CD4-positive, alpha-beta T cell treated with Interferon gamma for 1 hour (primary cell): Measurements from ENCODE around the gene POU6F1.
"Not testable (repeated sequence)": the region's sequence is repeated elsewhere in the genome, so short reads cannot be mapped to it uniquely, and the experiment has no call there.

Experiments
- DNase-seq: peaks from one replicate; pipeline ENCODE4 v3.0.0-alpha.2; 2020

The POU6F1 gene

DNA sequence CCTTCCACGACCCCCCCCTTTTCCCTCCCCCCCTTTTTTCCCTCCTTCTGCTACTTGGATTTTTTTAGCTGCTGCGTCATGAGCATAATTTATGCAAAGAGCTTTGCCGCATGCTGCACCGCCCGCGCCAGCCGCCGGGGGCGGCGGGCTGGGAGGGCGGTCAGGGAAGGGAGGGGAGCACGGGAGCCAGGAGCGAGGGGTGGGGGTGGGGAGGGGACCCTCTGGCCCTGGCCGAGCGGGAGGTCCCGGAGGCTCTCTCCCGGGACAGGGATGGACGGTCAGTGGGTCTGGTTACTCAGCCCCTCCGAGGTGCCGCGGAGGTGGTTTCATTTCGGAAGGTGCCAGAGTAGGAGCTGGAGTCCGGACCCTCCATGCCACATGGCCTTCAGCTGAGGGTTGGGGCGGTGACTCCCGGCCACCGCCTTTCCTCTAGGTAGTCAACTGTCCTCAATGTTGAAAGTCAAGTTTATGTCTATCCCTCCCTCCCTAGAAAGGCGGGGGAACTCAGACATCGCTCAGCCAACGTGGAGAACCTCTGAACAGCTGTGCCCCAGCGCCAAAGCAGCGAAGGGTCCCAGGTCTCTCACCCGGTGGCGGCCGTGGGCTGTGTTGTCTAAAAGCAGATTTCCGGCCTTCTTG lies at the start of gene POU6F1:
TSS of gene POU6F1 (minus strand) at position 95 of the 639 bp plus-strand sequence. CDS start 11,226 bp downstream, outside the sequence.
- DNase-seq, result peak; percentile 81

DNA sequence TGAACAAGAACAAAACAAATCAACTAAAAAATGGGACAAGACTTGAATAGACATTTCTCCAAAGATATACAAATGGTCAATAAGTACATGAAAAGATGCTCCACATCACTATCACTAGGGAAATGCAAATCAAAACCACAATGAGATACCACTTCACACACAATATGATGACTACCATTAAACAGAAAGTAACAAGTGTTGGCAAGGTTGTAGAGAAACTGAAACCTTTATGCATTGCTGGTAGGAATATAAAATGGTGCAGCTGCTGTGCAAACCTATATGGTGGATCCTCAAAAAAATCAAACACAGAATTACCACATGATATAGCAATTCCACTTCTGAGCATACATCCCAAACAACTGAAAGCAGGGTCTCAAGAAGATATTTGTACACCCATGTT lies 47.2 kb upstream of the POU6F1 start:
- no peak for DNase-seq

- DNase-seq, result no peak
Measured at GRCh38 chr12:51264297-51264696, 46.4 kb upstream of the POU6F1 start.

DNA sequence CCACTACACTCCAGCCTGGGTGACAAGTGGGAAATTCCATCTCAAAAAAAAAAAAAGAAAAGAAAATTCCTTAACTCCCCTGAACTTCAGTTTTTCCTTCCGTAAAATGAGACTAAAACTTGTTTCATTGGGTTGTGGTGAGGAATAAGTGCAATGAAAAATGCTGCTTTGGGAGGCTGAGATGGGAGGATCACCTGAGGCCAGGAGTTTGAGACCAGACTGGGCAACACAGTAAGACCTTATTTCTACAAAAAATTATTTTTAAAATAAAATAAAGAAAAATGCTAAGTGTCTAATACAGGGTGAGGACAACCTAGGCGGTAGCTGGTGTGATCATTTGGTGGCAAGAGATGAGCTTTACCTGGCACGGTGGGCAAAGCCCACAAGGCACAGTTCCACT lies 45.5 kb upstream of the POU6F1 start:
- no peak for DNase-seq

DNA sequence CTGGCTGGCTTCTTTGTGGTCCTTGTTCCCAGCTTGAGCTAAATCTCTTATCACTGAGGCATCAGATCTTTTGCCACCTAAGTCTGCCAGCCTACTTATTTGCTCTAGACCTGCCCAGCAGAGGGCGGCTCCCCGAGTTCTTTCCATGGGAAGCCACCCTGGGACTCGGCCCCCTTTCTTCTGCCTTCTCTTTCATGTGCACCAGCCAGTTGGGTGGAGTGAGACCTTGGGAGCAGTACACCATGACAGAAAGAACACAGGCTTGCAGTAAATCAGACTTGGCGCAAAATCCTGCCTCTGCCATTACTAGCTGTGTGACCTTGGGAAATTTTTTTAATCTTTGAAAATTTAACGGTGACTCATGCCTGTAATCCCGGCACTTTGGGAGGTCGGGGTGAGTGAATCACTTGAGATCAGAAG lies 44.9 kb upstream of the POU6F1 start:
- DNase-seq, result peak; percentile 39

DNA sequence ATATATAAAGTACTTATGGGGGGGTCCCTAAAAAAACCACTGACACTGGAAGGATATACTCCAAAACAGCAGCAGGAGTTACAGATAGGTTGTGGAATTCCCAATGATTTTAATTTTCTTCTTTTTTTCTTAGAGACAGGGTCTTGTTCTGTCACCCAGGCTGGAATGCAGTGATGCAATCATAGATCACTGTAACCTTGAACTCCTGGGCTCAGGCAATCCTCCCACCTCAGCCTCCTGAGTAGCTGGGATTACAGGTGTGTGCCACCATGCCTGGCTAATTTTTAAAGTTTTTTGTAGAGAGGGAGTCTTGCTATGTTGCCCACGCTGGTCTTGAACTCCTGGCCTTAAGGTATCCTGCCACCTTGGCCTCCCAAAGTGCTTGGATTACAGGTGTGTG lies 41.7 kb upstream of the POU6F1 start:
- not testable (repeated sequence) for DNase-seq

GRCh38 chr12:51254536-51254935 lies 36.7 kb upstream of the POU6F1 start:
- DNase-seq, result no peak

DNA sequence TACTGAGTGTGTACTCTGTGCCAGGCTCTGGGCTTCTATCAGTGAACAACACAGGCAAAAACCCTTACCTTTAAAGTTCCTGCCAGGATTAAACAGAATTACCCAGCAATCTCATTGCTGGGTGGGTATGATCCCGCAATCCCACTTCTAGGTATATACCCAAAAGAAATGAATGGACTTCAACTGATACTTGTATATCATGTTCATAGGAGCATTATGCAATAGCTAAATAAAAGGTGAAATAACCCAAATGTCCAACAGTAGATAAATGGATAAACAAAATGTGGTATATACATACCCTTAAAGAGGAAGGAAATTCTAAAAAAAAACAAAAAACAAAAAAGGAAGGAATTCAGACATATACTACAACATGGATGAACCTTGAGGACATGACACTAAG lies 35.4 kb upstream of the POU6F1 start:
- no peak for DNase-seq

DNA sequence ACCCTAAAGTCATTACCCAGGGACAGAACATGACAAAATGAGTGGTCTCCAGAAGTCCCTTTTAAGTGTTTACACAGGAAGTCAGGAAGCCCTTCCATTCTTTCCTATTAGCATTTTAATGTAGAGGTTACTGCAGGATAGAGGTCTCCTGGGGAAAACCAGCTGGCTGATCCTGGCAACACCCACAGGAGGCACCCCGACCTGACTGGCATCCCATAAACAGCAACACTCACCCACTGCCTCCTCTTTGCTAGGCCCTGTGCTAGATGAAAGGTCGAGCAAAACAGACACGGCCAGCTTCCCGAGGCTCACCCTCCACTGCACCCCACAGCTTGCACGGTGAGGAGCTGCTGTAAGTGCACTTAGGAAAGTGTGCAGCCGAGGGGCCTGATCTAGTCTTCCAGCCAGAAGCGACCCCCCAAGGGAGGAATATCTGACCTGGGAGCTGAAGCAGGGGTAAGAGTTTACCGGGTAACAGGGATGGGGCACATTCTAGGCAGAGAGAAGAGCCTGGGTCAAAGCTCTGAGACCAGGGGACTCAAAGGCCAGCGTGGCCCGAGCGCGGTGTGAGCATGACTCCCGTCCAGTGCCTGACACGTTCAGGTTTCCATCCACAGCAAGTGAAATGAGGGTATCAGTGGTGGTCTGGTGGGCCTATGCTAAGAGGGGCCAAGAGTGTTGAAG lies 29.8 kb upstream of the POU6F1 start:
- DNase-seq, result no peak

GRCh38 chr12:51246254-51246853 lies 28.5 kb upstream of the POU6F1 start:
- peak; percentile 57 for DNase-seq

DNA sequence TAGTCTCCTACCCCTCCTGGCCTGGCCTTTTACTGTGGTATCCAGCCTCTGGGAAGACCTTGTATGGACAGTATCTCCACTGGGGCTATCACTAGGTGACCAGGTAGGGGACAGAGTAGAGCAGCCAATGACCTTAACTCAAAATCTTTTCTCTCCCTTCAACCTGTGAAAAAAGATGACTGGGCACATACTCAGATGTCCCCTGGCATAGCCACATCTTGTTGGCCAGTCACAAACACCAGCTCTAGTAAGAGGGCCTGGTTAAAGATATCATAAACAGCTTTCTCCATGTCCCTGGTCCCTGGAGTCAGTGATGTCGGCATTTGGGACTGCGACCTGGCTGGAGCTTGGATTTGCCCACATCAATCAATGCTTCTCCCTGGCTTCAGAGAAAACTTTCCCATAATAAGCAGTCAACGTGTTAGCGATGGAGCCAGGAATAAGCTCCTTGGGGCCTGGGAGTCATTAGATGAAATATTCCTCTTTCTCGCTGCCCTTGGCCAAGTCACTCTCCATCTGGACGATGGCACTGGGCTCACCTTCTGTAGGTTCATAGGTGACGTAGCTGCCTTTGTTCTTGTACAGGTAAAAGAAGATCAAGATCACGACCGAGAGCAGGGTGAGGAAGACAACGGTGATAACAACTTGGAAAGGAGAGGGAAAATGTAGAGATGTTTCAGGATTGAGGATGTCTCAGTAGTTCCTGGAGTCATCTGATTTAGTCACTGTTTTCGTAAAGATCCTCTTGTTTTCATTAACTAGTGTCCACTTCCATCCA lies 27.8 kb upstream of the POU6F1 start:
- DNase-seq, result no peak

- no peak for DNase-seq
Measured at GRCh38 chr12:51244269-51244668, 26.4 kb upstream of the POU6F1 start.

DNA sequence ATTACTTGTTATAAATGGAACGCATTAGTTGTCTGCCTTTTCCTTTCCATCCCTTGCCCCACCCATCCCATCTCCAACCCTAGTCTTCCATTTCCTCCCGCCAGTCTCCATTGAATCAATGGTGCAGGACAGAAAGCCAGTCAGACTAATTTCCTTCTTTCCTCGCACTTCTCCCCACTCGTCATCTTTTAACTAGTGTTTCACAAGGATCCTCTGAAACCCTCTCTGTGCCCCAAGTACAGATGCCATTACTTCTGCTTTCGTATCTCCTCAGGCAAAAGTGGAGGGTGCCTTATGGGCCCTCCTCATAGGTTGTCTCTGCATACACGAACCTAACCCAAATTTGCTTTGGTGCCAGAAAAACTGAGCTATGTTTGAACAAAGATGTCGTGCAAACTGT lies 25.0 kb upstream of the POU6F1 start:
- no peak for DNase-seq

- DNase-seq, result peak; percentile 55
Measured at GRCh38 chr12:51242120-51242519, 24.3 kb upstream of the POU6F1 start.

DNA sequence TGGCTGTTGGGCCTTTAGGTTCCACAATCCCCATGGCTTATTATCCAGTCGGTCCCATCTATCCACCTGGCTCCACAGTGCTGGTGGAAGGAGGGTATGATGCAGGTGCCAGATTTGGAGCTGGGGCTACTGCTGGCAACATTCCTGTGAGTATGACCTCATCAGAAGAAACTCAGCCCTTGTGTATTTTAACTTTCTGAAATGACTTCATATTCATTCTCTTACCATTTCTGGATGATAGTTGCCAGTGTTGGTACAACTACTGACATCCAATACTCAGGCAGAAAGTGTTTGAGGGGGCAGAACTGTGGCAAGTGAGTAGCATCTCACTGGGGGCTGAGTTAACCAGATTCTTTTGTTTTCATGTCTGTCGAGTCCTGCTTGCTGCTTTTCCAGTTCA lies 23.1 kb upstream of the POU6F1 start:
- DNase-seq, result no peak

GRCh38 chr12:51238510-51239334 lies 20.9 kb upstream of the POU6F1 start, which contains the start of gene DAZAP2:
DAZAP2 (plus strand) TSS chr12:51238826; CDS start chr12:51238908, 82 bp downstream.
- peak; percentile 97 for DNase-seq

DNA sequence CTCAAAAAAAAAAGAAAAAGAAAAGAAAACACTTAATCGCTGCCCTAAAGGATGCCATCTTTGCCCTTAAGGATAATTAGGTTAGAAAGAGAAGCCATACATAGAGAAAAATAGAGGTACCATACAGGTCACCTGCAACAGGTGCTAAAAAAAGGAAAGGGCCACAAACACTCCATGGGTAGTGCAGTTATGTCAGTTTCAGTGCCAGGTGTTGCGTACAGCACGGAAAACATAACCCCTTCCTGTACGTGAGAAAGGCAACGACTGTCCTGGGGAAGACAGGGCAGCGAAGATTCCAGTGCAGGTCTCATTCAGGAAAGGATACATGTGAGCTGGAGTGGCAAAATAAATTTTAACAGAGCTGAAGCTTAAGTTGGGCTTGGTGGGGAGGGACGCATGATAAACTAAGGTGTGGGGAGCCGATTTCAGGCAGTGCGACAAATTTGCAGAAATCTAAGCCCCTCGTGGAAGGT lies 20.2 kb upstream of the POU6F1 start:
- DNase-seq, result no peak

DNA sequence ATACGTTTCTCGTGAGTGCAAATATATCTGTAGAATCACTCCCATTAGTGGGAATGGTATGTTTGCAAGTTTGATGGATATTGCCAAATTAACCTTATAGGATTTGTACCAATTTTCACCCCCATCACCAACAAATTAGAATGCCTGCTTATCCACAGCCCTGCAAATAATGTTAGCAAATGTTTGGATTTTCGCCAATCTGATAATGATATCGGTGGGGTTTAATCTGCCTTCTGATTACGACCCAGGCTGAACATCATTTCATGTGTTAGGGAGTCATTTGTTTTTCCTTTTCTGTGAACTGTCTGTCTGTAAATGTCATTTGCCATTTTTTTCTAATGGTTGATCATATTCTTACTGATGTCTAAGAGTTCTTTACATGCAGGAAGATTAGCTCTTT lies 16.7 kb upstream of the POU6F1 start:
- DNase-seq, result no peak

DNA sequence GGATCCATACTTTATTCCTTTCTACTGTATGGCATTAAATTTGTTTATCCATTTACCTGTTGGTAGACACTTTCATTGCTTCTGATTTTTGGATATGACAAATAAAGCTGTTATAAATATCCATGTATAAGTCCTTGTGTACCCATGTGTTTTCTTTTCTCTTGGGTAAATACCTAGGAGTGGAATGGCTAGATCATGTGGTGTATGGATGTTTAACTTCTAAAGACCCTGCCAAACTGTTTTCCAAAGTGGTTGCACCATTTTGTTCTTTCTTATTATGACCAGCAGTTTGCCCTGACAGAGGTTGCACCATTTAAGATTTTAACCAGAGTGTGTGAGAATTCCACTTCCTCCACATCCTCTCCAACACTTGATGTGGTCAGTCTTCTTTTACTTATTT lies 14.8 kb upstream of the POU6F1 start:
- DNase-seq, result no peak

DNA sequence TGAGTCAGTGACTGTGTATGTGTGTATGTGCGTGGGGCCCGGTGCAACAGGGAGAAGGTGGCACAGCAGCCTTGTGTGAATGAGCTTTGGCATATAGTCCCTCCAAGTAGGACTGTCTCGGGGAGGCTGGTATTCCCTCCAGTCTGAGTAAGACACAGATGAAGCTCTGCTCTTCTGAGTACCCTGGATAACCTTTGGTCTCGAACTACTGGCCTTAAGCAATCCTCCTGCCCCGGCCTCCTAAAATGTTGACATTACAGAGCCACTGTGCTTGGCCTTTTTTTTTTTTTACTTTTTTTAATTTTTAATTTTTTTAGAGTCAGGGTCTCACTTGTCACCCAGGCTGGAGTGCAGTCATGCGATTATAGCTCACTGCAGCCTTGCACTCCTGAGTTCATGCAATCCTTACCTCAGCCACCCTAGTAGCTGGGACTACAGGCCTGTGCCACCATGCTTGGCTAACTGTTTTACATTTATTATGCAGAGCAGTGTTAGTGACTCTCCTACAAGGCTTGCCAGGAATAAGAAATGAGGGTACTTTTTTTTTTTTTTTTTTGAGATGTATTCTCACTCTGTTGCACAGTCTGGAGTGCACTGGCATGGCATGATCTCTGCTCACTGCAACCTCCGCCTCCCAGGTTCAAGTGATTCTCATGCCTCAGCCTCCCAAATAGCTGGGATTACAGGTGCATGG lies 11.4 kb upstream of the POU6F1 start:
- DNase-seq, result no peak

- DNase-seq, result no peak
Measured at GRCh38 chr12:51227962-51228361, 10.1 kb upstream of the POU6F1 start.

DNA sequence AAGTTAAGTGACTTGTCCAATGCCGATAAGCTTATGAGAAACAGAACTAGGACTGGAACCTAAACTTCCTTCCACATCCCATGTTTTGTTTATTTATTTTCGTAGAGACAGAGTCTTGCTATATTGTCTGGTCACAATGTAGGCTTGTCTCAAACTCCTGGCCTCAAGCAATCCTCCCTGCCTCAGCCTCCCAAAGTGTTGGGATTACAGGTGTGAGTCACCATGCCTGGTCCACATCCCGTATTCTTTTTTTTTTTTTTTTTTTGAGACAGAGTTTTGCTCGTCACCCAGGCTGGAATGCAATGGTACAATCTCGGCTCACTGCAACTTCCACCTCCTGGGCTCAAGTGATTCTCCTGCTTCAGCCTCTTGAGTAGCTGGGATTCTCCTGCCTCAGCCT lies 9.2 kb upstream of the POU6F1 start:
- not testable (repeated sequence) for DNase-seq
